ENCODE results near the gene DPYSL5. TPM values are rescaled to one million over a fixed set of nuclear protein-coding genes. Genes with fewer than 3 reads are reported as not detected.

Gene DPYSL5
- total and polyA plus RNA-seq, 2 of the 13 experiments (the other 11 are each of a cell fraction or from before 2014, with no cell fraction given) = 0.15 TPM; not detected in 1

DNA sequence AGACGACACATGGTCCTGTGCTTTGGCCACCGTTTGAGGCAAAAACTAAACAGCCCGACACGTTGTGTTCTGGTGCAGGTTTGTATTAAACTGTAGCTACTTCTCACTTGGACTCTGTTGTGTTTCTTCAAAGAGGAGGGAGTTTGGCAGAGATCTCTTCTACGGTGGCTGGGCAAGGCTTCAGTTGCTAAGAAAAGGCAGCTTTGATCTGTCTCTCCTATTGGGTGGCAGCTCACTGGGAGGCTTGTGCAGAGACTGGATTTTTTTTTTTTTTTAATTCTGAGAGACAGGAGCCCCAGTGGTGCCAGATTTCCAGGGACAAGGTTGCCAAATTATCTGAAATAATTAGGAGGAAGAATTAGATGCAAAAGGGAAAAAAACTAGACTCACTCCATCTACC, 102.3 kb downstream of the DPYSL5 start:
- no peaks in the 10 kb centered on the region for H3K79me2 ChIP-seq (ENCODE audit: insufficient read depth, low read length)
- WGBS (ENCODE audit: low lambda C conversion rate) = 22% methylated on average over 5 of the region's 5 CpGs
- DNase-seq (ENCODE audit: low spot score) = no peak
- BruUV-seq (replicated peaks) = no TSS peak
- peaks cover 10 to 79% of the 10 kb centered on the region in 2 experiments; a peak in 3 of 5 replicates for H3K27me3 ChIP-seq (ENCODE audit: control insufficient read depth in 1 of 2, insufficient read depth in 2 of 2, low read length in 2 of 2)
- H3K4me3 ChIP-seq (replicated peaks in 1 of 3; ENCODE audit: insufficient read depth in 1 of 3, low read depth in 2 of 3, low read length in 3 of 3) = no peak overlapping the region
- H4K20me1 ChIP-seq (ENCODE audit: insufficient read depth, low read length) = no peaks in the 10 kb centered on the region
- POLR2A ChIA-PET = no interaction called here
- no peak for ATAC-seq
- H3K9ac ChIP-seq (ENCODE audit: insufficient read depth, low read depth, low read length) = no peak overlapping the region
- TF ChIP-seq REXO4 (CRISPR knock-in tag; IDR thresholded peaks at IDR 0.05; ENCODE audit: borderline replicate concordance) (no peak), KDM3A (CRISPR knock-in tag; IDR thresholded peaks at IDR 0.05; ENCODE audit: low read depth) (no peak), ELF1 (CRISPR knock-in tag; IDR thresholded peaks at IDR 0.05) (no peak), GABPB1 (CRISPR knock-in tag; IDR thresholded peaks at IDR 0.05) (no peak)
- TF ChIP-seq, protein P1, sequence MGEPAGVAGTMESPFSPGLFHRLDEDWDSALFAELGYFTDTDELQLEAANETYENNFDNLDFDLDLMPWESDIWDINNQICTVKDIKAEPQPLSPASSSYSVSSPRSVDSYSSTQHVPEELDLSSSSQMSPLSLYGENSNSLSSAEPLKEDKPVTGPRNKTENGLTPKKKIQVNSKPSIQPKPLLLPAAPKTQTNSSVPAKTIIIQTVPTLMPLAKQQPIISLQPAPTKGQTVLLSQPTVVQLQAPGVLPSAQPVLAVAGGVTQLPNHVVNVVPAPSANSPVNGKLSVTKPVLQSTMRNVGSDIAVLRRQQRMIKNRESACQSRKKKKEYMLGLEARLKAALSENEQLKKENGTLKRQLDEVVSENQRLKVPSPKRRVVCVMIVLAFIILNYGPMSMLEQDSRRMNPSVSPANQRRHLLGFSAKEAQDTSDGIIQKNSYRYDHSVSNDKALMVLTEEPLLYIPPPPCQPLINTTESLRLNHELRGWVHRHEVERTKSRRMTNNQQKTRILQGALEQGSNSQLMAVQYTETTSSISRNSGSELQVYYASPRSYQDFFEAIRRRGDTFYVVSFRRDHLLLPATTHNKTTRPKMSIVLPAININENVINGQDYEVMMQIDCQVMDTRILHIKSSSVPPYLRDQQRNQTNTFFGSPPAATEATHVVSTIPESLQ (CRISPR knock-in tag; conservative IDR thresholded peaks at IDR 0.05) = no peak
- FAIRE-seq = no peak
- no peak overlapping the region for H3K4me2 ChIP-seq (ENCODE audit: low read depth, low read length)
- H3K4me1 ChIP-seq (ENCODE audit: insufficient read depth, low read length) = peaks cover 10% of the 10 kb centered on the region; the same call in 1 of the 2 replicates
- no peaks in the 10 kb centered on the region for H3K9me3 ChIP-seq (ENCODE audit: low read length)
- H3K27ac ChIP-seq (ENCODE audit: extremely low read length, insufficient read depth, low read length) = no peak overlapping the region
- H3K36me3 ChIP-seq (replicated peaks in 1 of 2; ENCODE audit: control insufficient read depth in 1 of 2, insufficient read depth in 2 of 2, low read length in 2 of 2) = no peaks in the 10 kb centered on the region
- intact Hi-C loops (cut with micrococcal nuclease; ENCODE audit: unreplicated experiment) = no loop called here
- CTCF ChIA-PET (ENCODE audit: low intra/inter-chr PET ratio, low total read pairs) = no interaction called here
- in situ Hi-C loops (cut with HindIII; ENCODE audit: extremely low pct_ligation_motif_present, low pct_unique_long_range_greater_than_20kb) = no loop called here
- H2AFZ ChIP-seq (ENCODE audit: low read length) = no peak overlapping the region

GRCh38 chr2:26951236-26951635, 103.3 kb downstream of the DPYSL5 start:
- Histone ChIP-seq H3K9me3 (ENCODE audit: low read length) (no peaks in the 10 kb centered on the region), H3K4me2 (ENCODE audit: low read depth, low read length) (no peak overlapping the region), H3K4me3 (replicated peaks in 1 of 3; ENCODE audit: insufficient read depth in 1 of 3, low read depth in 2 of 3, low read length in 3 of 3) (no peak overlapping the region), H3K9ac (ENCODE audit: insufficient read depth, low read depth, low read length) (no peak overlapping the region), H3K27me3 (ENCODE audit: control insufficient read depth in 1 of 2, insufficient read depth in 2 of 2, low read length in 2 of 2) (peaks cover 13 to 79% of the 10 kb centered on the region in 2 experiments; a peak in 3 of 5 replicates), H2AFZ (ENCODE audit: low read length) (no peak overlapping the region), H3K27ac (ENCODE audit: extremely low read length, insufficient read depth, low read length) (no peak overlapping the region), H3K79me2 (ENCODE audit: insufficient read depth, low read length) (no peaks in the 10 kb centered on the region), H4K20me1 (ENCODE audit: insufficient read depth, low read length) (no peaks in the 10 kb centered on the region), H3K4me1 (ENCODE audit: insufficient read depth, low read length) (peaks cover 10% of the 10 kb centered on the region; the same call in 1 of the 2 replicates), H3K36me3 (replicated peaks in 1 of 2; ENCODE audit: control insufficient read depth in 1 of 2, insufficient read depth in 2 of 2, low read length in 2 of 2) (no peaks in the 10 kb centered on the region)
- BruUV-seq (replicated peaks) = no TSS peak
- intact Hi-C loops (cut with micrococcal nuclease; ENCODE audit: unreplicated experiment) (no loop called here), in situ Hi-C loops (cut with HindIII; ENCODE audit: extremely low pct_ligation_motif_present, low pct_unique_long_range_greater_than_20kb) (no loop called here)
- ATAC-seq = no peak
- WGBS (ENCODE audit: low lambda C conversion rate) = 42% methylated on average over 3 of the region's 3 CpGs
- ChIA-PET CTCF (ENCODE audit: low intra/inter-chr PET ratio, low total read pairs) (no interaction called here), POLR2A (no interaction called here)
- FAIRE-seq = no peak
- no peak for DNase-seq (ENCODE audit: low spot score)
- no peak for TF ChIP-seq ZNF761 (CRISPR knock-in tag; conservative IDR thresholded peaks at IDR 0.05)
- no peak for TF ChIP-seq PRPF4 (IDR thresholded peaks at IDR 0.05; ENCODE audit: low read depth, low read length, poor library complexity, severe bottlenecking)
- TF ChIP-seq ZHX1 (CRISPR knock-in tag; IDR thresholded peaks at IDR 0.05; ENCODE audit: low read depth) = no peak
- no peak for TF ChIP-seq ZNF253 (CRISPR knock-in tag; IDR thresholded peaks at IDR 0.05; ENCODE audit: borderline replicate concordance)
- TF ChIP-seq ZBTB3 (CRISPR knock-in tag; IDR thresholded peaks at IDR 0.05; ENCODE audit: borderline replicate concordance, low read depth) = no peak
- TF ChIP-seq DDIT3 (CRISPR knock-in tag; IDR thresholded peaks at IDR 0.05) = no peak
- no peak for TF ChIP-seq AGO1 (IDR thresholded peaks at IDR 0.05; ENCODE audit: low read depth, low read length, poor library complexity, severe bottlenecking)

All from HepG2 (cell line).